Measurements from ENCODE around the gene INAVA.
A peak's percentile ranks its signal among the peaks of the same experiment; 100 is the strongest.

The INAVA gene

GRCh38 chr1:200890027-200890426 is 4.7 kb upstream of the INAVA start:
- no peak for TF ChIP-seq CTCF (IDR thresholded peaks at IDR 0.05; ENCODE audit: control insufficient read depth, insufficient read depth, low read depth, low read length, missing control alignments)
- no peak for DNase-seq (ENCODE audit: low read depth)
- no peak overlapping the region for H3K4me3 ChIP-seq (ENCODE audit: control insufficient read depth, low read depth, low read length)

- no peak for DNase-seq (ENCODE audit: low read depth)
- peak overlapping the region; percentile 48 for H3K4me3 ChIP-seq (ENCODE audit: control insufficient read depth, low read depth, low read length)
- TF ChIP-seq CTCF (IDR thresholded peaks at IDR 0.05; ENCODE audit: control insufficient read depth, insufficient read depth, low read depth, low read length, missing control alignments), result peak; percentile 58
Observed at GRCh38 chr1:200890818-200891773, 3.6 kb upstream of the INAVA start.

GRCh38 chr1:200891774-200892157 is 2.9 kb upstream of the INAVA start:
- H3K4me3 ChIP-seq (ENCODE audit: control insufficient read depth, low read depth, low read length), result no peak overlapping the region; the same call in none of the 2 replicates
- DNase-seq (ENCODE audit: low read depth), result no peak
- TF ChIP-seq CTCF (IDR thresholded peaks at IDR 0.05; ENCODE audit: control insufficient read depth, insufficient read depth, low read depth, low read length, missing control alignments), result no peak

GRCh38 chr1:200892546-200892945 is 2.2 kb upstream of the INAVA start:
- DNase-seq (ENCODE audit: low read depth), result no peak
- no peak overlapping the region for H3K4me3 ChIP-seq (ENCODE audit: control insufficient read depth, low read depth, low read length)

GRCh38 chr1:200892958-200893357 is 1.7 kb upstream of the INAVA start:
- no peak for TF ChIP-seq CTCF (IDR thresholded peaks at IDR 0.05; ENCODE audit: control insufficient read depth, insufficient read depth, low read depth, low read length, missing control alignments)
- H3K4me3 ChIP-seq (ENCODE audit: control insufficient read depth, low read depth, low read length), result no peak overlapping the region
- DNase-seq (ENCODE audit: low read depth), result no peak

More at GRCh38 chr1:200892546-200892945, 2.2 kb upstream of the INAVA start:
- TF ChIP-seq CTCF (IDR thresholded peaks at IDR 0.05; ENCODE audit: control insufficient read depth, insufficient read depth, low read depth, low read length, missing control alignments), result no peak

- DNase-seq (ENCODE audit: low read depth), result no peak
- no peak overlapping the region for H3K4me3 ChIP-seq (ENCODE audit: control insufficient read depth, low read depth, low read length)
- TF ChIP-seq CTCF (IDR thresholded peaks at IDR 0.05; ENCODE audit: control insufficient read depth, insufficient read depth, low read depth, low read length, missing control alignments), result no peak
Observed at GRCh38 chr1:200893411-200893901, 1.2 kb upstream of the INAVA start.
